ENCODE results near the gene AQP12A.

DNA sequence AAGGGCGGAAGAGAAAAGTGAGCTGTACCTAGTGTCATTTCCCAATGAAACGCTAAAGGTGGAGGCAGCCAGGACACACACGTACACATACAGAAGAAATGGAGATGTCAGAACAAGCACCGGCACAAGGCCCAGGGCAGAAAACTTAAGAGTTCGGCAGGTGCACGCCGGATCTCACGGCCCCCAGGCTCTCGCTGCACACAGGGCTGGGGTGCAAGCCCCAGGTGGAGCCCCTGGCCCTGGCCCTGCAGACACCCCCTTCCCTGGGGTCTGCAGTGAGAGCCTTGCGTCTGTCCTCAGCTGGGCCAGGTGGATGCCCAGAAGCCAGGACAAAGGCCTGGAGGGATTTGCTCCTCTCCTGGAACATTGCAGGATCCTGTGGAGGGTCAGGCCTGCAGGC, 36.7 kb downstream of the AQP12A start:
- TF ChIP-seq NFIC (IDR thresholded peaks at IDR 0.05) (no peak), FOXK2 (conservative IDR thresholded peaks at IDR 0.05 in 1 of 2, IDR thresholded peaks at IDR 0.05 in 1 of 2; ENCODE audit: low read depth in 2 of 2) (no peak), RBM22 (IDR thresholded peaks at IDR 0.05; ENCODE audit: low read depth, low read length, poor library complexity, severe bottlenecking) (no peak), MECOM (CRISPR knock-in tag; IDR thresholded peaks at IDR 0.05) (no peak), CREB1 (IDR thresholded peaks at IDR 0.05) (no peak), CREB1 (CRISPR knock-in tag; IDR thresholded peaks at IDR 0.05) (no peak), SP1 (CRISPR knock-in tag; IDR thresholded peaks at IDR 0.05) (no peak), JUNB (CRISPR knock-in tag; conservative IDR thresholded peaks at IDR 0.05) (no peak), ZNF232 (CRISPR knock-in tag; IDR thresholded peaks at IDR 0.05) (no peak), ZFX (CRISPR knock-in tag; IDR thresholded peaks at IDR 0.05) (no peak)
- TF ChIP-seq, protein P1, sequence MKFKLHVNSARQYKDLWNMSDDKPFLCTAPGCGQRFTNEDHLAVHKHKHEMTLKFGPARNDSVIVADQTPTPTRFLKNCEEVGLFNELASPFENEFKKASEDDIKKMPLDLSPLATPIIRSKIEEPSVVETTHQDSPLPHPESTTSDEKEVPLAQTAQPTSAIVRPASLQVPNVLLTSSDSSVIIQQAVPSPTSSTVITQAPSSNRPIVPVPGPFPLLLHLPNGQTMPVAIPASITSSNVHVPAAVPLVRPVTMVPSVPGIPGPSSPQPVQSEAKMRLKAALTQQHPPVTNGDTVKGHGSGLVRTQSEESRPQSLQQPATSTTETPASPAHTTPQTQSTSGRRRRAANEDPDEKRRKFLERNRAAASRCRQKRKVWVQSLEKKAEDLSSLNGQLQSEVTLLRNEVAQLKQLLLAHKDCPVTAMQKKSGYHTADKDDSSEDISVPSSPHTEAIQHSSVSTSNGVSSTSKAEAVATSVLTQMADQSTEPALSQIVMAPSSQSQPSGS (CRISPR knock-in tag; IDR thresholded peaks at IDR 0.05), result no peak
- TF ChIP-seq, protein P2, sequence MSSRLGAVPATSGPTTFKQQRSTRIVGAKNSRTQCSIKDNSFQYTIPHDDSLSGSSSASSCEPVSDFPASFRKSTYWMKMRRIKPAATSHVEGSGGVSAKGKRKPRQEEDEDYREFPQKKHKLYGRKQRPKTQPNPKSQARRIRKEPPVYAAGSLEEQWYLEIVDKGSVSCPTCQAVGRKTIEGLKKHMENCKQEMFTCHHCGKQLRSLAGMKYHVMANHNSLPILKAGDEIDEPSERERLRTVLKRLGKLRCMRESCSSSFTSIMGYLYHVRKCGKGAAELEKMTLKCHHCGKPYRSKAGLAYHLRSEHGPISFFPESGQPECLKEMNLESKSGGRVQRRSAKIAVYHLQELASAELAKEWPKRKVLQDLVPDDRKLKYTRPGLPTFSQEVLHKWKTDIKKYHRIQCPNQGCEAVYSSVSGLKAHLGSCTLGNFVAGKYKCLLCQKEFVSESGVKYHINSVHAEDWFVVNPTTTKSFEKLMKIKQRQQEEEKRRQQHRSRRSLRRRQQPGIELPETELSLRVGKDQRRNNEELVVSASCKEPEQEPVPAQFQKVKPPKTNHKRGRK (tag; IDR thresholded peaks at IDR 0.05), result no peak
- TF ChIP-seq, protein P3, sequence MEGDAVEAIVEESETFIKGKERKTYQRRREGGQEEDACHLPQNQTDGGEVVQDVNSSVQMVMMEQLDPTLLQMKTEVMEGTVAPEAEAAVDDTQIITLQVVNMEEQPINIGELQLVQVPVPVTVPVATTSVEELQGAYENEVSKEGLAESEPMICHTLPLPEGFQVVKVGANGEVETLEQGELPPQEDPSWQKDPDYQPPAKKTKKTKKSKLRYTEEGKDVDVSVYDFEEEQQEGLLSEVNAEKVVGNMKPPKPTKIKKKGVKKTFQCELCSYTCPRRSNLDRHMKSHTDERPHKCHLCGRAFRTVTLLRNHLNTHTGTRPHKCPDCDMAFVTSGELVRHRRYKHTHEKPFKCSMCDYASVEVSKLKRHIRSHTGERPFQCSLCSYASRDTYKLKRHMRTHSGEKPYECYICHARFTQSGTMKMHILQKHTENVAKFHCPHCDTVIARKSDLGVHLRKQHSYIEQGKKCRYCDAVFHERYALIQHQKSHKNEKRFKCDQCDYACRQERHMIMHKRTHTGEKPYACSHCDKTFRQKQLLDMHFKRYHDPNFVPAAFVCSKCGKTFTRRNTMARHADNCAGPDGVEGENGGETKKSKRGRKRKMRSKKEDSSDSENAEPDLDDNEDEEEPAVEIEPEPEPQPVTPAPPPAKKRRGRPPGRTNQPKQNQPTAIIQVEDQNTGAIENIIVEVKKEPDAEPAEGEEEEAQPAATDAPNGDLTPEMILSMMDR (IDR thresholded peaks at IDR 0.05 in 2 of 3, conservative IDR thresholded peaks at IDR 0.05 in 1 of 3; ENCODE audit: insufficient read depth in 2 of 3, low read depth in 1 of 3, low read length in 3 of 3), result no peak
